Measurements from ENCODE around the gene MS4A14.

- TF ChIP-seq CTCF (conservative IDR thresholded peaks at IDR 0.05; ENCODE audit: low read depth, low read length) (no peak), SMC3 (IDR thresholded peaks at IDR 0.05; ENCODE audit: low read depth, low read length) (no peak), POLR2A (IDR thresholded peaks at IDR 0.05; ENCODE audit: low read depth, low read length) (no peak), MAFK (IDR thresholded peaks at IDR 0.05; ENCODE audit: low read depth, low read length) (no peak), RAD21 (IDR thresholded peaks at IDR 0.05; ENCODE audit: low read length) (no peak), BHLHE40 (IDR thresholded peaks at IDR 0.05; ENCODE audit: low read depth, low read length) (no peak), RCOR1 (IDR thresholded peaks at IDR 0.05; ENCODE audit: insufficient replicate concordance, low read length) (no peak), MAZ (IDR thresholded peaks at IDR 0.05; ENCODE audit: borderline replicate concordance, low read depth, low read length) (no peak)
Observed at GRCh38 chr11:60371854-60372253, 24.4 kb upstream of the MS4A14 start.

Data from IMR-90 (cell line).